Neuronal stem cell (in vitro differentiated cells): ENCODE data around the gene P3H4.

Experiments used
- DNase-seq: peaks from one replicate; pipeline ENCODE4 v3.0.0-alpha.2; 2013; ENCODE audit warnings: low spot score
- H2AFZ ChIP-seq: one replicate; pipeline ENCODE4 v1.6.1; 2013; ENCODE audit warnings: mild to moderate bottlenecking, low read length, inconsistent platforms
- H2AK5ac ChIP-seq: 2 replicates; pipeline ENCODE4 v1.6.1; 2013; ENCODE audit warnings: low read depth, mild to moderate bottlenecking, inconsistent platforms, low read length, moderate library complexity, mixed read lengths
- H2BK120ac ChIP-seq: 2 replicates; pipeline ENCODE4 v1.6.1; 2013; ENCODE audit warnings: low read depth, mild to moderate bottlenecking, inconsistent platforms, low read length, moderate library complexity, mixed read lengths
- H2BK12ac ChIP-seq: one replicate; pipeline ENCODE4 v1.6.1; 2013; ENCODE audit warnings: low read length, inconsistent platforms
- H2BK15ac ChIP-seq: 2 replicates; pipeline ENCODE4 v1.6.1; 2013; ENCODE audit warnings: mild to moderate bottlenecking, low read length, inconsistent platforms, mixed read lengths
- H2BK5ac ChIP-seq: one replicate; pipeline ENCODE4 v1.6.1; 2013; ENCODE audit warnings: inconsistent platforms, mild to moderate bottlenecking, low read length, moderate library complexity
- H3K14ac ChIP-seq: one replicate; pipeline ENCODE4 v1.6.1; 2013; ENCODE audit warnings: low read length, inconsistent platforms
- H3K18ac ChIP-seq: 2 replicates; pipeline ENCODE4 v1.6.1; 2013; ENCODE audit warnings: low read length, inconsistent platforms
- H3K23ac ChIP-seq: 2 replicates; pipeline ENCODE4 v1.6.1; 2013; ENCODE audit warnings: low read depth, mild to moderate bottlenecking, mixed read lengths, low read length, inconsistent platforms; ENCODE audit not compliant: poor library complexity
- H3K27ac ChIP-seq: replicated peaks from 3 replicates; pipeline ENCODE4 v1.5.1; 2013; ENCODE audit warnings: low read length, inconsistent platforms
- H3K27me3 ChIP-seq, 3 experiments: 2 replicates each; pipeline ENCODE4 v1.6.1; 2013; ENCODE audit warnings: low read length in 3 of 3, mild to moderate bottlenecking in 2 of 3, inconsistent platforms in 1 of 3, low read depth in 1 of 3, mixed read lengths in 1 of 3, moderate library complexity in 1 of 3; ENCODE audit not compliant: control insufficient read depth in 3 of 3, insufficient read depth in 3 of 3
- H3K36me3 ChIP-seq, 2 donors: replicated peaks in 1 of 2; 2 replicates each; pipeline ENCODE4 v1.6.1; 2013; ENCODE audit warnings: low read length in 2 of 2; ENCODE audit not compliant: control insufficient read depth in 2 of 2, insufficient read depth in 2 of 2
- H3K4ac ChIP-seq: 2 replicates; pipeline ENCODE4 v1.6.1; 2013; ENCODE audit warnings: inconsistent platforms, mild to moderate bottlenecking, low read length, moderate library complexity
- H3K4me1 ChIP-seq, 2 donors: 1 replicate in 1 of 2; 2 replicates in 1 of 2; pipeline ENCODE4 v1.6.1; 2013; ENCODE audit warnings: low read length in 2 of 2, low read depth in 1 of 2; ENCODE audit not compliant: control insufficient read depth in 2 of 2, insufficient read depth in 1 of 2
- H3K4me2 ChIP-seq: one replicate; pipeline ENCODE4 v1.6.1; 2013; ENCODE audit warnings: mild to moderate bottlenecking, low read length, inconsistent platforms; ENCODE audit not compliant: insufficient read depth, poor library complexity, severe bottlenecking
- H3K4me3 ChIP-seq, 2 donors: 2 replicates each; pipeline ENCODE4 v1.5.1; 2013; ENCODE audit warnings: low read length in 2 of 2, mild to moderate bottlenecking in 2 of 2, inconsistent platforms in 1 of 2, moderate library complexity in 1 of 2
- H3K79me1 ChIP-seq: one replicate; pipeline ENCODE4 v1.6.1; 2013; ENCODE audit warnings: low read depth, mild to moderate bottlenecking, inconsistent platforms, low read length, moderate library complexity
- H3K9ac ChIP-seq: one replicate; pipeline ENCODE4 v1.6.1; 2013; ENCODE audit warnings: mild to moderate bottlenecking, low read depth, low read length, inconsistent platforms; ENCODE audit not compliant: poor library complexity
- H3K9me3 ChIP-seq, 2 donors: replicated peaks in 1 of 2; 2 replicates each; pipeline versions ENCODE3 to v1.6.1; 2013; ENCODE audit warnings: low read length in 2 of 2, mild to moderate bottlenecking in 2 of 2, inconsistent platforms in 1 of 2, low read depth in 1 of 2, mixed read lengths in 1 of 2, moderate library complexity in 1 of 2; ENCODE audit not compliant: control insufficient read depth in 2 of 2, insufficient read depth in 1 of 2
- H4K8ac ChIP-seq: one replicate; pipeline ENCODE4 v1.6.1; 2013; ENCODE audit warnings: low read depth, mild to moderate bottlenecking, inconsistent platforms, low read length, moderate library complexity
- H4K91ac ChIP-seq: one replicate; pipeline ENCODE4 v1.6.1; 2013; ENCODE audit warnings: low read length, low read depth, mild to moderate bottlenecking, inconsistent platforms; ENCODE audit not compliant: poor library complexity
- WGBS, 2 donors: extraction: QIAGEN DNeasy Blood & Tissue Kit; methylation state at CpG; one replicate each; pipeline ENCODE4 v1.1.7; 2013; ENCODE audit warnings: missing lambda C conversion rate in 2 of 2, mixed read lengths in 1 of 2; ENCODE audit not compliant: insufficient read length in 2 of 2, insufficient replicate concordance in 1 of 2; ENCODE audit errors: extremely low coverage in 2 of 2; 5-methylcytosine and 5-hydroxymethylcytosine counted together

Gene P3H4

DNA sequence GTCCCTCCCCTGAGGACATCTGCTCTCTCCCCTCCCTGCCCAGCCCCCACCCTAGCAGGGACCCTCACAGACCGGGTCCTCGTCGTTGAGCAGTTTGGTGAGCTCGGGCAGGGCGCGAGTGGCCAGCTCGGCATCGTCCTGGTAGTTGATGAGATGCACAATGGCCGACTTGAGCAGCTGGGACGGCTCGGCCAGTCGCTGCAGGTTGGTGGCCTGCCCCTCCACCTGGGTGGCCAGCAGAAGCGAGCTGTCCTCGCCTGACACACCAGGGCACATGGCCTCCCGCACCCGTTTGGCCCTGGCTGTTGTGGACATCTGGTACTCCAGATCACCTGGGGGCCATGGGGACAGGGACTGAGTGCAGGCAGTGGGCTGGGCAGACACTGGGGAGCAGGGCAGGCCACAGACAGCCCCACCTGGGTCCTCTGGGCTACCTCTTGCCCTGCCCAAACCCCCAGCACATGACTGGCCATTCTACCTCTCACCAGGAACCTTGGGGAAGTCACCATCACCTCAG, 42.3 kb downstream of the P3H4 start:
- Histone ChIP-seq H3K27me3 (no peaks in the 10 kb centered on the region), H2AFZ (no peak overlapping the region), H3K4me2 (no peak overlapping the region), H2BK15ac (no peak overlapping the region), H4K8ac (no peak overlapping the region), H3K18ac (peak overlapping the region; percentile 53), H2AK5ac (no peak overlapping the region), H3K14ac (no peak overlapping the region), H3K36me3 (peaks cover 43 to 76% of the 10 kb centered on the region in 2 donors), H3K4me1 (peaks cover 7 to 13% of the 10 kb centered on the region in 2 donors), H2BK12ac (no peak overlapping the region), H3K4ac (no peak overlapping the region), H2BK120ac (no peak overlapping the region), H3K23ac (peak overlapping the region; percentile 11), H3K4me3 (no peak overlapping the region), H3K9me3 (peaks cover 0 to 1% of the 10 kb centered on the region in 2 donors), H2BK5ac (no peak overlapping the region), H4K91ac (no peak overlapping the region), H3K9ac (no peak overlapping the region), H3K79me1 (peaks cover 7% of the 10 kb centered on the region), H3K27ac (no peak overlapping the region)
- DNase-seq, result no peak
- no CpG with 5 or more reads among the region's 16 CpGs for WGBS, 2 donors

DNA sequence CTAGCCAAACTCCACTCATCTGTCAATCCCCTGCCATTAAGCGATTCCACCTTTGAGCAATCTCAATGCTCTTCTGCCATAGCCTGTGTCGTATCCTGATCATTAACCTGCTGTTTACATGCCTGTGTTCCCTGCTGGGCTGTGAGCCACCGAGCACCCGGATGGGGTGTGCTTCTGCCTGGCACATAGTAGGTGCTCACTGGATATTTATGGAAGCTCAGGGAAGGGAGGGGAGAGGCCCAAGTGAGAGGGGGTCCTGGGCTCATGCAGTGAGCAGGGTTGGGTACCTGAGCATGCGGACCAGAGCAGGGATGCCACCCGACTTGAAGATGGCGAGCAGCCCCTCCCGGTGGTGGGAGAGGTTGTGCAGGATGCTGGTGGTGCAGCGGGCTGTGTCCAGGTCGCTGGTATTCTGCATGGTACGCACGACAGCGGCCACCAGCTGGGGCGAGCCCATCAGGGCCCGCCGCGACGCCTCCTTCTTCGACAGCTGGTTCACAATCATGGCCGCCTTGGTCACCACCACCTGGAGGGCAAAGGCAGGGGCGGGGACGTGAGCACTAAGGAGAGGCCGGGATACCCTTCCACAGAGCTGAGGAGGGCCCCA, 43.0 kb downstream of the P3H4 start:
- Histone ChIP-seq H2AK5ac (no peak overlapping the region), H2BK12ac (no peak overlapping the region), H2BK120ac (no peak overlapping the region), H3K27ac (no peak overlapping the region), H3K4me3 (no peak overlapping the region), H3K14ac (no peak overlapping the region), H4K8ac (peak overlapping the region; percentile 8), H3K9ac (no peak overlapping the region), H3K18ac (no peak overlapping the region), H3K4me2 (no peak overlapping the region), H3K27me3 (no peaks in the 10 kb centered on the region), H3K9me3 (peaks cover 0 to 1% of the 10 kb centered on the region in 2 donors), H4K91ac (no peak overlapping the region), H2BK5ac (no peak overlapping the region), H3K4ac (no peak overlapping the region), H3K4me1 (peaks cover 5 to 8% of the 10 kb centered on the region in 2 donors), H2AFZ (no peak overlapping the region), H3K36me3 (peaks cover 46 to 80% of the 10 kb centered on the region in 2 donors), H3K23ac (no peak overlapping the region), H3K79me1 (peaks cover 7% of the 10 kb centered on the region), H2BK15ac (no peak overlapping the region)
- WGBS, 2 donors, result no CpG with 5 or more reads among the region's 23 CpGs
- no peak for DNase-seq

GRCh38 chr17:41767324-41768042, 44.3 kb downstream of the P3H4 start:
- H2AK5ac ChIP-seq, result no peak overlapping the region
- H2AFZ ChIP-seq, result no peak overlapping the region
- H2BK5ac ChIP-seq, result no peak overlapping the region
- no peak overlapping the region for H4K8ac ChIP-seq
- H3K18ac ChIP-seq, result no peak overlapping the region
- peaks cover 6% of the 10 kb centered on the region for H3K79me1 ChIP-seq
- DNase-seq, result no peak
- H2BK120ac ChIP-seq, result no peak overlapping the region
- no peaks in the 10 kb centered on the region for H3K27me3 ChIP-seq
- H3K27ac ChIP-seq, result no peak overlapping the region
- no peak overlapping the region for H3K9ac ChIP-seq
- peaks cover 0 to 3% of the 10 kb centered on the region in 2 donors for H3K9me3 ChIP-seq
- H3K23ac ChIP-seq, result peak overlapping the region; percentile 59
- H3K4me3 ChIP-seq, result peak overlapping the region in 1 of 2 donors; percentile 54
- peaks cover 59 to 88% of the 10 kb centered on the region in 2 donors for H3K36me3 ChIP-seq
- no peak overlapping the region for H3K14ac ChIP-seq
- no peak overlapping the region for H2BK12ac ChIP-seq
- no peak overlapping the region for H2BK15ac ChIP-seq
- no CpG with 5 or more reads among the region's 18 CpGs for WGBS, 2 donors
- H3K4me1 ChIP-seq, result no peaks in the 10 kb centered on the region
- no peak overlapping the region for H4K91ac ChIP-seq
- H3K4ac ChIP-seq, result no peak overlapping the region
- H3K4me2 ChIP-seq, result no peak overlapping the region

GRCh38 chr17:41766135-41766534, 45.6 kb downstream of the P3H4 start:
- Histone ChIP-seq H3K79me1 (peaks cover 4% of the 10 kb centered on the region), H2AFZ (no peak overlapping the region), H3K23ac (no peak overlapping the region), H3K4me1 (no peaks in the 10 kb centered on the region), H3K14ac (no peak overlapping the region), H3K36me3 (peaks cover 56 to 89% of the 10 kb centered on the region in 2 donors), H3K9ac (no peak overlapping the region), H3K4me2 (no peak overlapping the region), H3K4me3 (no peak overlapping the region), H4K91ac (no peak overlapping the region), H2BK15ac (no peak overlapping the region), H3K27me3 (no peaks in the 10 kb centered on the region), H2BK120ac (no peak overlapping the region), H2BK5ac (no peak overlapping the region), H3K18ac (no peak overlapping the region), H2BK12ac (no peak overlapping the region), H3K9me3 (peaks cover 0 to 3% of the 10 kb centered on the region in 2 donors), H3K27ac (no peak overlapping the region), H4K8ac (no peak overlapping the region), H2AK5ac (no peak overlapping the region), H3K4ac (no peak overlapping the region)
- no peak for DNase-seq
